ENCODE results near the gene FOXJ1.

GRCh38 chr17:76134911-76135809 lies 5.9 kb downstream of the FOXJ1 start:
- TF ChIP-seq, protein P1, sequence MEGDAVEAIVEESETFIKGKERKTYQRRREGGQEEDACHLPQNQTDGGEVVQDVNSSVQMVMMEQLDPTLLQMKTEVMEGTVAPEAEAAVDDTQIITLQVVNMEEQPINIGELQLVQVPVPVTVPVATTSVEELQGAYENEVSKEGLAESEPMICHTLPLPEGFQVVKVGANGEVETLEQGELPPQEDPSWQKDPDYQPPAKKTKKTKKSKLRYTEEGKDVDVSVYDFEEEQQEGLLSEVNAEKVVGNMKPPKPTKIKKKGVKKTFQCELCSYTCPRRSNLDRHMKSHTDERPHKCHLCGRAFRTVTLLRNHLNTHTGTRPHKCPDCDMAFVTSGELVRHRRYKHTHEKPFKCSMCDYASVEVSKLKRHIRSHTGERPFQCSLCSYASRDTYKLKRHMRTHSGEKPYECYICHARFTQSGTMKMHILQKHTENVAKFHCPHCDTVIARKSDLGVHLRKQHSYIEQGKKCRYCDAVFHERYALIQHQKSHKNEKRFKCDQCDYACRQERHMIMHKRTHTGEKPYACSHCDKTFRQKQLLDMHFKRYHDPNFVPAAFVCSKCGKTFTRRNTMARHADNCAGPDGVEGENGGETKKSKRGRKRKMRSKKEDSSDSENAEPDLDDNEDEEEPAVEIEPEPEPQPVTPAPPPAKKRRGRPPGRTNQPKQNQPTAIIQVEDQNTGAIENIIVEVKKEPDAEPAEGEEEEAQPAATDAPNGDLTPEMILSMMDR (IDR thresholded peaks at IDR 0.05) = no peak
- no peak for TF ChIP-seq EP300 (IDR thresholded peaks at IDR 0.05)
